Naive thymus-derived CD4-positive, alpha-beta T cell (primary cell): Measurements from ENCODE around the gene KDM7A. TPM values are rescaled to one million over a fixed set of nuclear protein-coding genes. Genes with fewer than 3 reads are reported as not detected.

Experiments
- ATAC-seq: fragments of 150-1000 bp; cut with Tn5 transposase; 2 replicates; pipeline ENCODE4 v1.10.0; 2021; ENCODE audit warnings: mild to moderate bottlenecking, moderate library complexity
- CTCF ChIA-PET: fragments of 350-600 bp; sonication (Branson Sonifier 250); formaldehyde crosslinking; loops from one replicate; lab custom pipeline; 2021; ENCODE audit warnings: antibody characterized with exemption; lab: Charles Lee
- POLR2A ChIA-PET: fragments of 350-600 bp; sonication (Branson Sonifier 250); formaldehyde crosslinking; loops from one replicate; lab custom pipeline; 2021; ENCODE audit warnings: antibody characterized with exemption, inconsistent platforms; lab: Charles Lee
- DNase-seq, 9 donors: peaks; one replicate each; pipeline versions ENCODE4 v3.0.0 to v3.0.0-alpha.2; 2020 to 2022; ENCODE audit warnings: mixed read lengths in 1 of 9
- H3K27ac ChIP-seq: one replicate; pipeline ENCODE4 v1.7.0; 2013; ENCODE audit warnings: mild to moderate bottlenecking, low read depth, low read length, moderate library complexity
- H3K27me3 ChIP-seq, 2 donors: one replicate each; pipeline ENCODE4 v1.7.0; 2013; ENCODE audit warnings: low read length in 2 of 2, mild to moderate bottlenecking in 2 of 2, moderate library complexity in 2 of 2; ENCODE audit not compliant: control insufficient read depth in 2 of 2, insufficient read depth in 2 of 2
- H3K36me3 ChIP-seq, 3 experiments: 1 replicate in 2 of 3; 2 replicates in 1 of 3; pipeline ENCODE4 v1.7.0; 2013; ENCODE audit warnings: low read length in 3 of 3, mild to moderate bottlenecking in 3 of 3, moderate library complexity in 1 of 3; ENCODE audit not compliant: insufficient read depth in 3 of 3, control insufficient read depth in 2 of 3
- H3K4me1 ChIP-seq, 2 donors: one replicate each; pipeline ENCODE4 v1.7.0; 2013; ENCODE audit warnings: low read length in 2 of 2, mild to moderate bottlenecking in 2 of 2, moderate library complexity in 1 of 2; ENCODE audit not compliant: control insufficient read depth in 2 of 2, insufficient read depth in 2 of 2
- H3K4me3 ChIP-seq: 2 replicates; pipeline ENCODE4 v1.7.0; 2013; ENCODE audit warnings: mild to moderate bottlenecking, low read length
- H3K9me3 ChIP-seq, 3 experiments: 1 replicate in 2 of 3; 2 replicates in 1 of 3; pipeline ENCODE4 v1.7.0; 2013; ENCODE audit warnings: low read length in 3 of 3; ENCODE audit not compliant: control insufficient read depth in 2 of 3
- H3K27ac Mint-ChIP-seq, 9 donors: one replicate each; pipeline ENCODE4 v1.8.0; 2020 to 2022; ENCODE audit warnings: mixed read lengths in 9 of 9, mild to moderate bottlenecking in 8 of 9, moderate library complexity in 5 of 9, inconsistent platforms in 2 of 9
- H3K27me3 Mint-ChIP-seq, 5 donors: one replicate each; pipeline ENCODE4 v1.8.0; 2021 to 2022; ENCODE audit warnings: mixed read lengths in 5 of 5, mild to moderate bottlenecking in 1 of 5
- H3K36me3 Mint-ChIP-seq, 5 donors: one replicate each; pipeline ENCODE4 v1.8.0; 2020 to 2022; ENCODE audit warnings: mixed read lengths in 5 of 5, mild to moderate bottlenecking in 3 of 5, inconsistent platforms in 1 of 5
- H3K4me1 Mint-ChIP-seq, 7 donors: one replicate each; pipeline ENCODE4 v1.8.0; 2020 to 2022; ENCODE audit warnings: mixed read lengths in 7 of 7, mild to moderate bottlenecking in 3 of 7, inconsistent platforms in 1 of 7
- H3K4me3 Mint-ChIP-seq, 10 donors: one replicate each; pipeline ENCODE4 v1.8.0; 2020 to 2022; ENCODE audit warnings: mild to moderate bottlenecking in 10 of 10, mixed read lengths in 10 of 10, moderate library complexity in 6 of 10, inconsistent platforms in 2 of 10
- H3K9me3 Mint-ChIP-seq, 11 donors: one replicate each; pipeline ENCODE4 v1.8.0; 2020 to 2022; ENCODE audit warnings: mixed read lengths in 11 of 11, mild to moderate bottlenecking in 4 of 11, inconsistent platforms in 1 of 11, moderate library complexity in 1 of 11
- intact Hi-C, 2 donors: fragments of 100-400 bp; cut with micrococcal nuclease; formaldehyde crosslinking; loops; one replicate each; pipeline ENCODE4 v1.15.1; 2023
- polyA plus RNA-seq, 2 donors: library from polyadenylated mRNA; unstranded; fragments of 300-500 nt; fragmentation: Illumina TruSeq; gene quantifications; one replicate each; pipeline ENCODE4 v1.2.3, GENCODE V29; 2021
- total RNA-seq, 6 experiments: library from RNA in 5 of 6; stranded (reverse) in 5 of 6; gene quantifications; 1 replicate in 5 of 6; 2 replicates in 1 of 6; pipeline ENCODE4 v1.2.3 and lab custom pipeline; 2021 to 2026

Gene KDM7A
- total and polyA plus RNA-seq, 7 experiments from 2014 or later, result 5.4 to 62.5 (median 40.5) TPM

DNA sequence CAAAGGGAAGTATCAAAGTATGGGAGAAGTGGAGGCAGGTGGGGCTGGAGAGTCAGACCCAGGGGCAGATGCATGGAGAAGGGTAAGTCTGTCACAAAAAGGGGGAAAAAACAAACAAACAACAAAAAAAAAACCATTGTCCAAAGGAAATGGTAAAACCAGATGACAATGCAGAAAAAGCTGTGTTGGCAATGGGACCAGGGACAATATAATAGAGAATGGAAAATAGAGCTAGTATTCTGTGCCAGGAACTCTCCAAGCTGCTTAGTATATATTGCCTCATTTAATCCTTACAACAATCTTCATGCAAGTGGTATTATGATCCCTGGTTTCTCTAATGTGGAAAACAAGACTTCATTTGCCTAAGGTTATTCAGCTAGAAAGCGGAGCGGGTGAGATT is 13.1 kb upstream of the KDM7A start:
- Mint-ChIP-seq H3K4me1 (peaks cover 0 to 11% (median 4%) of the 10 kb centered on the region in 7 donors), H3K27ac (peak overlapping the region in 2 of 9 donors; percentile 17 to 48), H3K4me3 (no peak overlapping the region), H3K27me3 (peaks cover 0 to 22% (median 0%) of the 10 kb centered on the region in 5 donors), H3K9me3 (no peaks in the 10 kb centered on the region), H3K36me3 (no peaks in the 10 kb centered on the region)
- Histone ChIP-seq H3K9me3 (no peaks in the 10 kb centered on the region), H3K27ac (no peak overlapping the region), H3K27me3 (no peaks in the 10 kb centered on the region), H3K4me1 (no peaks in the 10 kb centered on the region), H3K4me3 (no peak overlapping the region), H3K36me3 (no peaks in the 10 kb centered on the region)
- DNase-seq (no peak), ATAC-seq (no peak)
- POLR2A ChIA-PET, result interaction anchor here (1.2 to 6.3 kb wide), 4 partner anchors 9 to 17 kb away, joined by 4 to 54 read pairs (median 6); partner anchors contain the start of gene KDM7A
- CTCF ChIA-PET, result no interaction called here
- intact Hi-C loops, result loop anchor here in 1 of 2 donors (2.0 kb wide), 1 partner anchor 21 kb away; no protein-coding TSS in a partner anchor

DNA sequence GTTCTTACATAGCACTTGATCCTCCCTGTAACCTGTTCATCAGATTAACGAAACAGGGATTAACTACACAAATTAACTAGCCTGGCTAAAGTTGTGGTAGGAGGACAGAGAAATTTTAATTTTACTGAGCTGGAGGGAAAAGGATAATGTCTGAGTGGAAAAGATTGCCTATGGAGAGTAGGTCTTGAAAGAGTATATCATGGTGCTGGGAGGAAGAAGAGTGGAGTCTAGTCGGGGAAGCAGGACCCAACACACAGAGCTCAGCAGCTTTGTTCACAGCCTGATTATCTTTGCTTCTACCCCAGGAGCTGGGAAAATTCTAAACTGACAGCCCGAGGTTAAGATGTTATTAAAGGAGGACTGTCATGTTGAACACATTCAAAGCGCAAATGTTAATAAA is 6.1 kb upstream of the KDM7A start:
- H3K4me3 Mint-ChIP-seq, result no peak overlapping the region
- CTCF ChIA-PET, result no interaction called here
- no peak for DNase-seq
- no peaks in the 10 kb centered on the region for H3K27me3 ChIP-seq
- peaks cover 0 to 53% (median 0%) of the 10 kb centered on the region in 5 donors for H3K27me3 Mint-ChIP-seq
- no peaks in the 10 kb centered on the region for H3K9me3 ChIP-seq
- no peaks in the 10 kb centered on the region for H3K36me3 ChIP-seq
- H3K4me1 ChIP-seq, result peaks cover 1 to 4% of the 10 kb centered on the region in 2 donors
- H3K27ac ChIP-seq, result no peak overlapping the region
- peaks cover 0 to 12% (median 0%) of the 10 kb centered on the region in 5 donors for H3K36me3 Mint-ChIP-seq
- intact Hi-C loops, result no loop called here
- no peak overlapping the region for H3K4me3 ChIP-seq
- H3K9me3 Mint-ChIP-seq, result peaks cover 0 to 7% (median 0%) of the 10 kb centered on the region in 11 donors
- no peak for ATAC-seq
- POLR2A ChIA-PET, result interaction anchor here (1.5 to 11.2 kb wide), 2 partner anchors 9 to 44 kb away, joined by 7 to 409 read pairs; no protein-coding TSS in a partner anchor
- H3K4me1 Mint-ChIP-seq, result peaks cover 4 to 16% (median 8%) of the 10 kb centered on the region in 7 donors
- no peak overlapping the region for H3K27ac Mint-ChIP-seq

DNA sequence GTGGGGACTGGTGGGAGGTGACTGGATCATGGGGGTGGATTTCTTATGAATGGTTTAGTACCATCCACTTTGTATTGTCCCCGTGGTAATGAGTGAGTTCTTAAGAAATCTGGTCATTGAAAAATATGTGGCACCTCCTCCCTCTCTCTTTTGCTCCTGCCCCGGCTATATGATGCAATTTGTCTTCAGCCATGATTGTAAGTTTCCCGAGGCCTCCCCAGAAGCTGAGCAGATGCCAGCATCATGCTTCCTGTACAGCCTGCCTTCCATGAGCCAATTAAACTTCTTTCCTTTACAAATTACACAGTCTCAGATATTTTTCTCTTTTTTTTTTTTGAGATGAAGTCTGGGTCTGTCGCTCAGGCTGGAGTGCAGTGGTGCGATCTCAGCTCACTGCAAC is 2.6 kb upstream of the KDM7A start:
- H3K4me3 Mint-ChIP-seq, result peak overlapping the region in 2 of 10 donors; percentile 14 to 29
- H3K27ac Mint-ChIP-seq, result peak overlapping the region in 1 of 9 donors; percentile 57
- Histone ChIP-seq H3K36me3 (peaks cover 0 to 4% (median 0%) of the 10 kb centered on the region in 3 experiments), H3K27ac (no peak overlapping the region), H3K4me3 (no peak overlapping the region), H3K4me1 (peaks cover 12 to 13% of the 10 kb centered on the region in 2 donors), H3K9me3 (no peaks in the 10 kb centered on the region), H3K27me3 (no peaks in the 10 kb centered on the region)
- no peak for ATAC-seq
- ChIA-PET POLR2A (interaction anchor here (3.8 to 11.2 kb wide), 5 partner anchors 12 to 82 kb away, joined by 19 to 409 read pairs (median 54); no protein-coding TSS in a partner anchor), CTCF (no interaction called here)
- H3K27me3 Mint-ChIP-seq, result peaks cover 0 to 41% (median 0%) of the 10 kb centered on the region in 5 donors
- peaks cover 0 to 14% (median 0%) of the 10 kb centered on the region in 5 donors for H3K36me3 Mint-ChIP-seq
- no peak for DNase-seq
- peaks cover 11 to 32% (median 24%) of the 10 kb centered on the region in 7 donors for H3K4me1 Mint-ChIP-seq
- H3K9me3 Mint-ChIP-seq, result peaks cover 0 to 11% (median 0%) of the 10 kb centered on the region in 11 donors
- intact Hi-C loops, result loop anchor here (5.0 to 10.0 kb wide), 3 partner anchors 402 to 542 kb away; partner anchors contain the start of gene HIPK2 (in 2 of the 2)

DNA sequence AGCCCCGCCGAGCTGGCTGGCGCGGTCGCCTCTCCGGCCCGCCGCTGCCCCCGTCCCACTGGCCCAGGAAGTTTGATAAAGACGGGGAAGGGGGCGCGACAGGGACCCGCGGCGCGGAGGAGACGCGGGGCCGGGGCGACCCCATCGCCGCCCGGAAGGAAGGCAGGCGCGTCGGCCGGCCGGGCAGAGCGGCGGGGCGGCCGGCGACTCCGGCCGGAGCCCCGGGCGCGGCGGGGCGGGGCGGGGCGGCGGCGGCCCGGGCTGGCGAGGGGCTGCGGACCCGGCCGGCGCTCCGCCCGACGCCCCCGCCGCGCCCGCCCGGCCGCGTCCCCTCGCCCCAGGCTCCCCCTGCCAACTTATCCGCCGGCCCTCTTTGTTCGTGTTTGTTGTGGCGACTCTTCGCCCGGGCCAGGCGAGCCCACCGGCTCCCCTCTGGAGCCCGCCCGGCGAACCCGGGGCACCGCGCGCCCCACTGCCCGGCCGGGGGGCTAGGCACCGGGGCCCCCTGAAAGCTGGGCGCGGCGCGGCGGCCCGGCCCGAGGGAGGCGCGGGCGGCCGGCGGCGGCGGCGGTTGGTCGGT is 571 bp downstream of the KDM7A start:
- Mint-ChIP-seq H3K36me3 (peaks cover 0 to 18% (median 11%) of the 10 kb centered on the region in 5 donors), H3K4me3 (peak overlapping the region; percentile 68 to 99 (median 91)), H3K4me1 (peaks cover 22 to 54% (median 46%) of the 10 kb centered on the region in 7 donors), H3K27ac (peak overlapping the region; percentile 81 to 98 (median 93)), H3K27me3 (peaks cover 0 to 11% (median 0%) of the 10 kb centered on the region in 5 donors), H3K9me3 (peaks cover 0 to 8% (median 0%) of the 10 kb centered on the region in 11 donors)
- Histone ChIP-seq H3K36me3 (peaks cover 0 to 4% (median 0%) of the 10 kb centered on the region in 3 experiments), H3K27ac (peak overlapping the region; percentile 92), H3K9me3 (no peaks in the 10 kb centered on the region), H3K4me3 (peak overlapping the region; percentile 63), H3K4me1 (peaks cover 20% of the 10 kb centered on the region in 2 donors), H3K27me3 (no peaks in the 10 kb centered on the region)
- DNase-seq (peak in 1 of 9 donors; percentile 45), ATAC-seq (no peak)
- ChIA-PET CTCF (interaction anchor here (1.0 to 2.0 kb wide), 3 partner anchors 54 to 87 kb away, joined by 3 to 5 read pairs (median 5); no protein-coding TSS in a partner anchor), POLR2A (interaction anchor here (0.6 to 11.2 kb wide), 20 partner anchors 9 to 817 kb away, joined by 3 to 409 read pairs (median 6); partner anchors contain the start of genes LUC7L2, MKRN1 and PARP12)
- intact Hi-C loops, result loop anchor here (5.0 to 10.0 kb wide), 3 partner anchors 399 to 539 kb away; partner anchors contain the start of gene HIPK2 (in 2 of the 2)

DNA sequence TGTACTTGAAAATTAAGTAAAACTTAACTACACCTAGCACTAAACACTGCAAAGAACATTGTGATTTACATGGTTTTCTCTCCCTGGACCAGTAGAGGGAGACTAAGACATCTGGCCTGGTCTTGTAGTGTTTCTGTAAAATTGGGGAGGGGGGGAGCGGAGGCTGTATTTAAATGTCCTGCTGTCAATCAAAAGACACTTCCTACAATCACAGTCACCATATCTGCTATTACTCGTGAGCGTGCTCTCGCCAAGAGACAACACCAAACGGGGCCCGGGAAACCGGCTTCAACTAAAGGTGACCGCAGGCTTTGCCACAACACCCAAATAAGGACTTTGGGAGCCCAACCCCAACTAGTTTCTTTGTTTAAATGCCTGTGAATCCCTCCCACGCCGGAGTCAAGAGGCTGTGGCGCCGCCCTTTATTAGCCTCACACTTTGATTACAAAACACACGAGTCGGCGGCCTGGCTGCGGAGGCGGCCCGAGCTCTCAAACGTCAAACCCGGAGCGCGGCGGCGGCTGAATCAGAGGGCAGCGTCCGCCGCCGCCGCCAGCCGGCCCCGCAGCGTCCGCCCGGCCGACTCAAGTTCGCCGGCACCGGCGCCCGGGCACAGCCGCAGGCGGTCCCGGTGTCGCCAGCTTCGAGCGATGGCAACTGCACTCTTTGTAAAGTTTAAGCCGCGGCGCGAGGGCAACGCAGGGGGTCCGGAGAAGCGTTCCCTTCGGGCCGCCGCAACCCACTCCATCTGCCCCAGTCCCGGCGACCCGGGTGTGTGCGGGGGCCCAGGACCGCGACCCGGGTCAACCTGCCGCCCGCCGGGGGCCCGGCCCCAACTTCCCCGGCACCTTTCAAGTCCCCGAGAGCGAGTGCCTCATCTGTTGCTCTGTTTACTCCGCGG is 1.3 kb downstream of the KDM7A start:
- CTCF ChIA-PET, result interaction anchor here (1.0 to 1.5 kb wide), 2 partner anchors 55 to 60 kb away, joined by 3 to 5 read pairs; no protein-coding TSS in a partner anchor
- H3K27ac Mint-ChIP-seq, result peak overlapping the region; percentile 81 to 98 (median 93)

More for the DNA sequence above, 1.3 kb downstream of the KDM7A start:
- peak; percentile 73 for ATAC-seq
- H3K4me3 Mint-ChIP-seq, result peak overlapping the region; percentile 68 to 94 (median 89)
- Histone ChIP-seq H3K27me3 (no peaks in the 10 kb centered on the region), H3K4me3 (peak overlapping the region; percentile 63), H3K9me3 (no peaks in the 10 kb centered on the region), H3K27ac (peak overlapping the region; percentile 92), H3K4me1 (peaks cover 25 to 26% of the 10 kb centered on the region in 2 donors), H3K36me3 (peaks cover 0 to 4% (median 0%) of the 10 kb centered on the region in 3 experiments)
- peaks cover 0 to 8% (median 0%) of the 10 kb centered on the region in 11 donors for H3K9me3 Mint-ChIP-seq
- H3K36me3 Mint-ChIP-seq, result peaks cover 0 to 23% (median 11%) of the 10 kb centered on the region in 5 donors
- peaks cover 0 to 4% (median 0%) of the 10 kb centered on the region in 5 donors for H3K27me3 Mint-ChIP-seq
- POLR2A ChIA-PET, result interaction anchor here (0.5 to 11.2 kb wide), 19 partner anchors 10 to 816 kb away, joined by 3 to 409 read pairs (median 5); partner anchors contain the start of genes LUC7L2, MKRN1 and PARP12
- DNase-seq, result peak; percentile 69 to 95 (median 92)
- intact Hi-C loops, result loop anchor here (1.0 to 10.0 kb wide), 26 partner anchors 37 to 945 kb away; partner anchors contain the start of genes HIPK2 (in 2 of the 2), PARP12 (in 2 of the 2), FMC1 (in 1 of the 2) and LUC7L2 (in 1 of the 2)
- peaks cover 29 to 61% (median 52%) of the 10 kb centered on the region in 7 donors for H3K4me1 Mint-ChIP-seq
